Neural cell (in vitro differentiated cells): ENCODE data around the gene NFIX.

Source experiments
- EP300 ChIP-seq: fragments of 450-650 bp; conservative IDR thresholded peaks from 2 replicates; pipeline ENCODE4 v1.6.1; 2014; ENCODE audit warnings: antibody characterized with exemption, mild to moderate bottlenecking, moderate library complexity; ENCODE audit not compliant: poor library complexity, severe bottlenecking
- EZH2 ChIP-seq: fragments of 200-600, 300-800 bp; shearing (Covaris generic), sonication (generic); IDR thresholded peaks from 2 replicates; pipeline ENCODE4 v1.6.1; 2014; ENCODE audit warnings: antibody characterized with exemption, low read length, borderline replicate concordance, mild to moderate bottlenecking; ENCODE audit not compliant: insufficient read depth, poor library complexity, severe bottlenecking
- MXI1 ChIP-seq: fragments of 450-650 bp; conservative IDR thresholded peaks from 2 replicates; pipeline ENCODE4 v1.6.1; 2014; ENCODE audit warnings: antibody characterized with exemption, mild to moderate bottlenecking; ENCODE audit not compliant: poor library complexity, severe bottlenecking
- POLR2AphosphoS5 ChIP-seq: IDR thresholded peaks from 2 replicates; pipeline ENCODE4 v1.6.1; 2012
- RAD21 ChIP-seq: fragments of 450-650 bp; conservative IDR thresholded peaks from 2 replicates; pipeline ENCODE4 v1.6.1; 2014; ENCODE audit warnings: antibody characterized with exemption, mild to moderate bottlenecking, moderate library complexity
- TAF1 ChIP-seq: IDR thresholded peaks from 2 replicates; pipeline ENCODE4 v1.6.1; 2012; ENCODE audit warnings: low read depth
- TF ChIP-seq, protein P1 (sequence below): fragments of 450-650 bp; IDR thresholded peaks from 2 replicates; pipeline ENCODE4 v1.5.1; 2014; ENCODE audit warnings: antibody characterized with exemption, mild to moderate bottlenecking, moderate library complexity; ENCODE audit not compliant: poor library complexity, severe bottlenecking
- TF ChIP-seq, protein P2 (sequence below): IDR thresholded peaks from 2 replicates; pipeline ENCODE4 v1.6.1; 2012; ENCODE audit warnings: borderline replicate concordance

DNA sequence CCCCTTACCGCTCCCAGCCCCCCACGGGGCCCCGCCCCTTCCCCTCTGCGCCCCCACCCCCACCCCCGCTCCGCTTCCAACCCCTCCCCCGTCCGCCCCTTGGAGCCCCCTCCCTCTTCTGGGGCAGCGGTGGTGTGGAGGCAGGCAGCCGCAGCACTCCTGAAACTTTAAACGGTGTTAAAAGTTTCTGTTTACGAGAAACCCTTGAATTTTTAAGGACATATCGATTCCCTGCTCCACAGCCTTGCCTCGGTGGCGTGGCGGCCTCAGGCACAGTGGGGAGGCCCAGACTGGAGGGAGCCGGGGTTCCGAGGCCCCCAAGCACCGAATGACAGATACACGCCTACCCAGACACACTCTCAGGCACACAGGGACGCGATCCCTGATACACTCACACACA is 4.8 kb upstream of the NFIX start:
- TF ChIP-seq, protein P1, sequence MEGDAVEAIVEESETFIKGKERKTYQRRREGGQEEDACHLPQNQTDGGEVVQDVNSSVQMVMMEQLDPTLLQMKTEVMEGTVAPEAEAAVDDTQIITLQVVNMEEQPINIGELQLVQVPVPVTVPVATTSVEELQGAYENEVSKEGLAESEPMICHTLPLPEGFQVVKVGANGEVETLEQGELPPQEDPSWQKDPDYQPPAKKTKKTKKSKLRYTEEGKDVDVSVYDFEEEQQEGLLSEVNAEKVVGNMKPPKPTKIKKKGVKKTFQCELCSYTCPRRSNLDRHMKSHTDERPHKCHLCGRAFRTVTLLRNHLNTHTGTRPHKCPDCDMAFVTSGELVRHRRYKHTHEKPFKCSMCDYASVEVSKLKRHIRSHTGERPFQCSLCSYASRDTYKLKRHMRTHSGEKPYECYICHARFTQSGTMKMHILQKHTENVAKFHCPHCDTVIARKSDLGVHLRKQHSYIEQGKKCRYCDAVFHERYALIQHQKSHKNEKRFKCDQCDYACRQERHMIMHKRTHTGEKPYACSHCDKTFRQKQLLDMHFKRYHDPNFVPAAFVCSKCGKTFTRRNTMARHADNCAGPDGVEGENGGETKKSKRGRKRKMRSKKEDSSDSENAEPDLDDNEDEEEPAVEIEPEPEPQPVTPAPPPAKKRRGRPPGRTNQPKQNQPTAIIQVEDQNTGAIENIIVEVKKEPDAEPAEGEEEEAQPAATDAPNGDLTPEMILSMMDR, result no peak
- TF ChIP-seq, protein P2, sequence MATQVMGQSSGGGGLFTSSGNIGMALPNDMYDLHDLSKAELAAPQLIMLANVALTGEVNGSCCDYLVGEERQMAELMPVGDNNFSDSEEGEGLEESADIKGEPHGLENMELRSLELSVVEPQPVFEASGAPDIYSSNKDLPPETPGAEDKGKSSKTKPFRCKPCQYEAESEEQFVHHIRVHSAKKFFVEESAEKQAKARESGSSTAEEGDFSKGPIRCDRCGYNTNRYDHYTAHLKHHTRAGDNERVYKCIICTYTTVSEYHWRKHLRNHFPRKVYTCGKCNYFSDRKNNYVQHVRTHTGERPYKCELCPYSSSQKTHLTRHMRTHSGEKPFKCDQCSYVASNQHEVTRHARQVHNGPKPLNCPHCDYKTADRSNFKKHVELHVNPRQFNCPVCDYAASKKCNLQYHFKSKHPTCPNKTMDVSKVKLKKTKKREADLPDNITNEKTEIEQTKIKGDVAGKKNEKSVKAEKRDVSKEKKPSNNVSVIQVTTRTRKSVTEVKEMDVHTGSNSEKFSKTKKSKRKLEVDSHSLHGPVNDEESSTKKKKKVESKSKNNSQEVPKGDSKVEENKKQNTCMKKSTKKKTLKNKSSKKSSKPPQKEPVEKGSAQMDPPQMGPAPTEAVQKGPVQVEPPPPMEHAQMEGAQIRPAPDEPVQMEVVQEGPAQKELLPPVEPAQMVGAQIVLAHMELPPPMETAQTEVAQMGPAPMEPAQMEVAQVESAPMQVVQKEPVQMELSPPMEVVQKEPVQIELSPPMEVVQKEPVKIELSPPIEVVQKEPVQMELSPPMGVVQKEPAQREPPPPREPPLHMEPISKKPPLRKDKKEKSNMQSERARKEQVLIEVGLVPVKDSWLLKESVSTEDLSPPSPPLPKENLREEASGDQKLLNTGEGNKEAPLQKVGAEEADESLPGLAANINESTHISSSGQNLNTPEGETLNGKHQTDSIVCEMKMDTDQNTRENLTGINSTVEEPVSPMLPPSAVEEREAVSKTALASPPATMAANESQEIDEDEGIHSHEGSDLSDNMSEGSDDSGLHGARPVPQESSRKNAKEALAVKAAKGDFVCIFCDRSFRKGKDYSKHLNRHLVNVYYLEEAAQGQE, result no peak
- TF ChIP-seq POLR2AphosphoS5 (no peak), EP300 (no peak), TAF1 (no peak), MXI1 (no peak), EZH2 (no peak), RAD21 (no peak)
